Measurements from ENCODE around the gene ZBP1.
A peak's percentile ranks its signal among the peaks of the same experiment; 100 is the strongest.

ZBP1 gene

DNA sequence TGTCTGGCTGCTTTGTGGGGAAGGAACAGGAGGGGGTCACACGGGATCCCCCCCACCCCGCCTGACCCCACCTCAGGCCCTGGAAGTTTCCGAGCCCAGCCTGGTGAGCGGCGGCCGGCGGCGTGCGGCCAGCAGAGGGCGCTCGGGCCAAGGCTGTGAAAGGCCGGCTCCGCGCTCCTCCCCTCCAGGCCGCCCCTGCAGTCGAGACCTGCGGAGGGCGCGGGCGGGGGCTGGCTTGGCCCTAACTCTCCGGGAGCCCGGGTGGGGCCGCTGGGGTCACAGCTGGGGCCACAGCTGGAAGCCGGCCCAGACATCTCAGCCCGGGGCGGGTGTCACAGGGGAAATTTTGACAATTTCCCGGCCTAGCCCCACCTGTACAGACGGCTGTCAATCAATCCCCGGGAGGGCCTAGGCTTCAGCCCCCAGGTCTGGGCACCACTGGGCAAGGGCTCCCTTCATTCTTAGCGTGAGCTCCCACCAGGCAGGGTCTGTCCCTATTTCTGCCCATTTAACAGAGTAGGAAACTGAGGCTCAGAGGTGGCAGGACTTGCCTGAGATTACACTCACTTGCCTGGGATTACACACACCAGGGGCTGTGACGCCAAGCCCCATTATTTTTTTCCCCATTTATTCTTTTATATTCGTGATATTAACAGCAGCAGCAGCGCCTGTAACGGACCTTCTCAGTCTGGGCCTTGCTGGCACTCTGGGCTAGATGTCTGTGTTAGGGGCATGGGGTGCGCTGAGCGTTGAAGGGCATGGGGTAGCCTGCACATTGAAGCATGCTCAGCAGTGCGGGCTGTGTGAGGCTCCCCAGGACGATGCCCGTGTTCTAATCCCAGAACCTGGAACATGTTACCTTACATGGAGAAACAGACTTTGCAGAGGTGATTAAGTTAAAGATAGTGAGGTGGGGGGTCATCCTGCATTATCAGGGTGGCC lies 23.0 kb downstream of the ZBP1 start:
- no peaks in the 10 kb centered on the region for H3K4me1 ChIP-seq (ENCODE audit: insufficient read depth, low read length)
- no peaks in the 10 kb centered on the region; the same call in 1 of the 2 replicates for H3K36me3 ChIP-seq (ENCODE audit: insufficient read depth, low read length)
- H3K9me3 ChIP-seq (ENCODE audit: control insufficient read depth, insufficient read depth, low read length) = no peaks in the 10 kb centered on the region
- peak overlapping the region; percentile 31; the same call in 1 of the 2 replicates for H3K9ac ChIP-seq (ENCODE audit: low read depth, low read length)

DNA sequence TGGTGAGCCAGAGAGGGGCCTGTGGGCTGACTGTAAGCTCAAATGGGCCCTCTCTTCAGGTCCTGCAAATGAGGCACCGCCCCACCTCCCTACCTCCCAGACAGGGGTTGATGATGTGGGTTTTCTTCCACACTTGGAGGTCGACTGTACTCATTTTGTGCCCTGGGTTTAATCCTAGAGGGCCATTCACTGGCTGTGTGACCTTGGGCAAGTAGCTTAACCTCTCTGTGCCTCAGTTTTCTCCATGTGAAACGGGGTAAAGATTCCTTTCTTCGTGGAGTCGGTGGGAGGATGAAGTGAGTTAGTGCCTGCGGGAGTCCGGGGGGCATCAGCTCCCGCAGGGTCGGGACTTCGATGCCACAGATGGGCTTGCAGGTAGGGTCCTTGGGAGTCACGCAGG lies 23.9 kb downstream of the ZBP1 start:
- Histone ChIP-seq H3K9ac (ENCODE audit: low read depth, low read length) (no peak overlapping the region), H3K9me3 (ENCODE audit: control insufficient read depth, insufficient read depth, low read length) (no peaks in the 10 kb centered on the region), H3K36me3 (ENCODE audit: insufficient read depth, low read length) (no peaks in the 10 kb centered on the region; the same call in 1 of the 2 replicates), H3K4me1 (ENCODE audit: insufficient read depth, low read length) (no peaks in the 10 kb centered on the region)

- Histone ChIP-seq H3K9me3 (ENCODE audit: control insufficient read depth, insufficient read depth, low read length) (no peaks in the 10 kb centered on the region), H3K4me1 (ENCODE audit: insufficient read depth, low read length) (no peaks in the 10 kb centered on the region), H3K9ac (ENCODE audit: low read depth, low read length) (no peak overlapping the region), H3K36me3 (ENCODE audit: insufficient read depth, low read length) (no peaks in the 10 kb centered on the region; the same call in 1 of the 2 replicates)
Observed at GRCh38 chr20:57595041-57596030, 24.9 kb downstream of the ZBP1 start.

GRCh38 chr20:57594092-57594951 lies 25.9 kb downstream of the ZBP1 start:
- Histone ChIP-seq H3K9ac (ENCODE audit: low read depth, low read length) (no peak overlapping the region), H3K4me1 (ENCODE audit: insufficient read depth, low read length) (peaks cover 4% of the 10 kb centered on the region; the same call in 1 of the 2 replicates), H3K9me3 (ENCODE audit: control insufficient read depth, insufficient read depth, low read length) (no peaks in the 10 kb centered on the region), H3K36me3 (ENCODE audit: insufficient read depth, low read length) (no peaks in the 10 kb centered on the region; the same call in 1 of the 2 replicates)

GRCh38 chr20:57593134-57593886 lies 26.9 kb downstream of the ZBP1 start:
- H3K36me3 ChIP-seq (ENCODE audit: insufficient read depth, low read length) = no peaks in the 10 kb centered on the region; the same call in 1 of the 2 replicates
- H3K9me3 ChIP-seq (ENCODE audit: control insufficient read depth, insufficient read depth, low read length) = no peaks in the 10 kb centered on the region
- H3K9ac ChIP-seq (ENCODE audit: low read depth, low read length) = no peak overlapping the region
- peaks cover 4% of the 10 kb centered on the region; the same call in 1 of the 2 replicates for H3K4me1 ChIP-seq (ENCODE audit: insufficient read depth, low read length)

GRCh38 chr20:57592263-57593092 lies 27.7 kb downstream of the ZBP1 start:
- Histone ChIP-seq H3K9me3 (ENCODE audit: control insufficient read depth, insufficient read depth, low read length) (no peaks in the 10 kb centered on the region; the same call in 1 of the 2 replicates), H3K4me1 (ENCODE audit: insufficient read depth, low read length) (peaks cover 4% of the 10 kb centered on the region; the same call in 1 of the 2 replicates), H3K9ac (ENCODE audit: low read depth, low read length) (no peak overlapping the region), H3K36me3 (ENCODE audit: insufficient read depth, low read length) (no peaks in the 10 kb centered on the region; the same call in 1 of the 2 replicates)

DNA sequence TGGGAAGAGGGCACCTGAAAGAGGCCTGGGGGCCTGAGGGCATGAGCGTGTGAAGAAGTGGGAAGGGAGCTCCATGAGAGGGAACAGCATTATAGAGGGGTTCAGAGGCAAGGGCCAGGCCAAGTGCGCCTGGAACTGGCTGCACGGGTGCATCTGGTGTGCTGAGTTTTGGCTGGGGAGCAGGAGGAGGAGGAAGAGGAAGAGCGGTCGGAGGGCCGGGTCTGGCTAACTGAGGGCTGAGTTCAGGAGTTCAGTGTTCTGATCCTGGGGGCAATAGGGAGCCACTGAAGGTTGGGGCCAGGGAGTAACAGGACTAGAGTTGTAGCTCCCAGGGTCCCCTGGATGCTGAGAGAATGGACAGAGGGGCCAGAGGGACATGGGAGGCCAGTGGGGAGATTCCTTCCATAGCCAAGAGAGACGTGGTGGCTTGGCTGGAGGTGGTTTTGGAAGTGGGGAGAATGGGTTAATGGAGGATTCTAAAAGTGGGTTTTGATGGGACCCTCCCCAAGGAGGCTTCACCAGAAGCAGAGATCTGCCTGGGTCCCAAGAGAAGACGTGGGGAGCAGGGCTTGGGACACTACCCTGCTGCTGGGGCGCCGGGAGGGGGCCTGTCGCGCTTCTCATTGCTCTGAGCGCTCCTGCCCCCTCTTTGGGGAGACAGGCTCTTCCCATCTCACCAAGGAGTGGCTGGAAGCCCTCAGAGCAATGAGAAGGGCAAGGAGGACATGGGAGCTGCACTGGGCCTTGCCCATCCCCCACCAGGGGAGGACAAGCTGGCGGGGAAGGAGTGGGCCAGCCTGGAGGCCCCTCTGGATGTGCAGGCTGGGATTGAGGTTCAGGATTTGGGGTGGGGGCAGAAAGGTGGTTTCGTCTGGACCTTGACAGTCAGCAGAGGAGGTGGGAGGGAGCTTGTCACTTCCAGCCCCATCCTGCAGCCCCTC lies 28.7 kb downstream of the ZBP1 start:
- H3K4me1 ChIP-seq (ENCODE audit: insufficient read depth, low read length) = peaks cover 4% of the 10 kb centered on the region; the same call in 1 of the 2 replicates
- no peaks in the 10 kb centered on the region; the same call in 1 of the 2 replicates for H3K9me3 ChIP-seq (ENCODE audit: control insufficient read depth, insufficient read depth, low read length)
- H3K36me3 ChIP-seq (ENCODE audit: insufficient read depth, low read length) = no peaks in the 10 kb centered on the region; the same call in 1 of the 2 replicates
- no peak overlapping the region for H3K9ac ChIP-seq (ENCODE audit: low read depth, low read length)

- Histone ChIP-seq H3K4me1 (ENCODE audit: insufficient read depth, low read length) (peaks cover 4% of the 10 kb centered on the region; the same call in 1 of the 2 replicates), H3K9ac (ENCODE audit: low read depth, low read length) (no peak overlapping the region), H3K36me3 (ENCODE audit: insufficient read depth, low read length) (no peaks in the 10 kb centered on the region; the same call in 1 of the 2 replicates), H3K9me3 (ENCODE audit: control insufficient read depth, insufficient read depth, low read length) (no peaks in the 10 kb centered on the region; the same call in 1 of the 2 replicates)
Observed at GRCh38 chr20:57590485-57591288, 29.5 kb downstream of the ZBP1 start.

DNA sequence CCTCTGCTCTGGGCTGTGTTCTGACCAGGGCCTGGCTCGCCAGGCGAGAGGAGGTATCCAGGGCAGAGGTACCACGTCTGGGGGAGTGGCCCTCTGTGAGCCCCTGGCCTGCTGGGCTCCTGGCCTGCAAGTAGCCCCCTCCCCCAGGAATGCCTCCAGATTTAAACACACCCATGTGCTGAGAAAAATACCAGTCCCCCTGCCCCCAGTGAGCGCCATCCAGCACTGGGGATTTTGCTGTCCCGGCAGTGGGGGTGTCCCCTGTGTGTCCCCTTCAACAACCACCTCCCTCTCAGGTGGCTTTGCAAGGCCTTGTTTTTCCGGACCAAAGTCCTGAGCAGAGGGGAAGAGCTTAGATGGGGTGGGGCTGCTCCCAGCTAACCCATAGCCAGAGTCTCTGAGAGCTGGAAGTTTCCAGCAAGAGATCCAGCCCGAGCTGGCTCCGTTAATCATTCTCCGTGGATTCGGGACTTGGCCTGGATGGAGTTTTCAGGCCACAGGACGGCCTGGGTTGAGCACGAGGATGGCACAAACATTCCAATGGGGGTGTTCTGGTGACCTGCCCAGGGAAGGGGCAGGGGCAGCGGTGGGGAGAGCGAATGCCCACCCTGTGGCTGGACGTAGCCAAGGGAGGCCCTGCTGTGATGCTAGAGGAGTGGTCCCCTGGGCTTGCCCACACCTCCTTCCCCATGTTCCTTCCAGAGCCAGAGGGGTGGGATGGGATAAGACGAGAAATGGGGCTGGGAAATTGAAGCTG lies 30.3 kb downstream of the ZBP1 start:
- Histone ChIP-seq H3K9me3 (ENCODE audit: control insufficient read depth, insufficient read depth, low read length) (no peaks in the 10 kb centered on the region; the same call in 1 of the 2 replicates), H3K36me3 (ENCODE audit: insufficient read depth, low read length) (no peaks in the 10 kb centered on the region; the same call in 1 of the 2 replicates), H3K4me1 (ENCODE audit: insufficient read depth, low read length) (peaks cover 4% of the 10 kb centered on the region; the same call in 1 of the 2 replicates), H3K9ac (ENCODE audit: low read depth, low read length) (no peak overlapping the region)

GRCh38 chr20:57589123-57589727 lies 31.0 kb downstream of the ZBP1 start:
- no peaks in the 10 kb centered on the region; the same call in 1 of the 2 replicates for H3K9me3 ChIP-seq (ENCODE audit: control insufficient read depth, insufficient read depth, low read length)
- H3K4me1 ChIP-seq (ENCODE audit: insufficient read depth, low read length) = peaks cover 4% of the 10 kb centered on the region; the same call in 1 of the 2 replicates
- no peak overlapping the region for H3K9ac ChIP-seq (ENCODE audit: low read depth, low read length)
- H3K36me3 ChIP-seq (ENCODE audit: insufficient read depth, low read length) = no peaks in the 10 kb centered on the region

Data from ES-I3 (cell line).